Brain microvascular endothelial cell (primary cell): ENCODE data around the gene PRKAR1B.

ENCODE experiments used
- DNase-seq: peaks from one replicate; pipeline ENCODE4 v3.0.0-alpha.2; 2020
- H3K27ac ChIP-seq: fragments of 250-450 bp; sonication (Bioruptor Pico); 2 replicates; pipeline ENCODE4 v1.5.1; 2020; ENCODE audit warnings: mild to moderate bottlenecking, moderate library complexity
- H3K27me3 ChIP-seq: fragments of 250-450 bp; sonication (Bioruptor Pico); replicated peaks from 2 replicates; pipeline ENCODE4 v1.5.1; 2020; ENCODE audit warnings: mild to moderate bottlenecking
- H3K36me3 ChIP-seq: fragments of 250-450 bp; sonication (Bioruptor Pico); replicated peaks from 2 replicates; pipeline ENCODE4 v1.5.1; 2020; ENCODE audit warnings: mild to moderate bottlenecking
- H3K4me3 ChIP-seq: 2 replicates; pipeline ENCODE4 v1.5.1; 2011; ENCODE audit warnings: low read depth, mild to moderate bottlenecking, control low read depth, low read length, moderate library complexity
- CTCF ChIP-seq: IDR thresholded peaks from 2 replicates; pipeline ENCODE4 v1.5.1; 2011; ENCODE audit warnings: low read depth, mild to moderate bottlenecking, moderate library complexity, low read length, control low read depth, inconsistent platforms; ENCODE audit errors: missing control alignments
- in situ Hi-C: cut with HindIII; loops from 2 replicates; pipeline ENCODE4 v1.10.0; 2017; ENCODE audit warnings: low sequenced_read_pairs, low pct_ligation_motif_present

Gene PRKAR1B

GRCh38 chr7:571096-571717 lies 155.9 kb downstream of the PRKAR1B start:
- Histone ChIP-seq H3K27ac (no peak overlapping the region), H3K36me3 (no peaks in the 10 kb centered on the region), H3K4me3 (no peak overlapping the region), H3K27me3 (no peaks in the 10 kb centered on the region)
- in situ Hi-C loops = no loop called here
- DNase-seq = no peak
- no peak for TF ChIP-seq CTCF

GRCh38 chr7:570801-571070 lies 156.3 kb downstream of the PRKAR1B start:
- DNase-seq = no peak
- Histone ChIP-seq H3K27ac (no peak overlapping the region), H3K27me3 (no peaks in the 10 kb centered on the region), H3K36me3 (no peaks in the 10 kb centered on the region), H3K4me3 (no peak overlapping the region)
- no peak for TF ChIP-seq CTCF
- in situ Hi-C loops = no loop called here

- TF ChIP-seq CTCF = no peak
- H3K27ac ChIP-seq = no peak overlapping the region
- no peak overlapping the region for H3K4me3 ChIP-seq
- in situ Hi-C loops = no loop called here
- DNase-seq = no peak
- no peaks in the 10 kb centered on the region for H3K27me3 ChIP-seq
- H3K36me3 ChIP-seq = no peaks in the 10 kb centered on the region
These were observed 156.9 kb downstream of the PRKAR1B start for GRCh38 chr7:569996-570800.

GRCh38 chr7:569071-569855 lies 157.8 kb downstream of the PRKAR1B start:
- TF ChIP-seq CTCF = no peak
- no peak overlapping the region for H3K27ac ChIP-seq
- in situ Hi-C loops = no loop called here
- no peak overlapping the region for H3K4me3 ChIP-seq
- H3K27me3 ChIP-seq = no peaks in the 10 kb centered on the region
- no peak for DNase-seq
- no peaks in the 10 kb centered on the region for H3K36me3 ChIP-seq

GRCh38 chr7:568031-568951 lies 158.8 kb downstream of the PRKAR1B start:
- no peak for DNase-seq
- no peak for TF ChIP-seq CTCF
- H3K36me3 ChIP-seq = no peaks in the 10 kb centered on the region
- in situ Hi-C loops = no loop called here
- no peak overlapping the region for H3K27ac ChIP-seq
- H3K4me3 ChIP-seq = no peak overlapping the region
- no peaks in the 10 kb centered on the region for H3K27me3 ChIP-seq
